Measurements from ENCODE around the gene ATCAY.

DNA sequence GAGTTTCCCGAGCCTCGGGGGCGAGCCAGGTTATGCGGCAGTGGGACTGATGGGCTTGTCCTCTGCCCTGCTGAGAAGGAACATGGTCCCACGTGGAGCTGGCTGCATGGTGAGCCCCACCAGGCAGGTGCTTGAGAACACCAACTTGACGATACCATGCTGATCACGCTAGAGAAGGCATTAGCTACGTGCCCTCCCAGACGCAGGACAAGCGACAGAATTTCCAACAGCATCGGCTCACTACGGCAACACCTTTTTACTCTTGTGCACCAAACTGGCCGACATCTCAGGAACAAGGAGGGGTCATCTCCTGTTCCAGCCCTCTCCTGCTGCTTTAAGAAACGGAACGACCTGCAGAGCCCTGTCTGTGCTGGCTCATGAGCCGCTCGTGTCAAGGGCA is 20.0 kb upstream of the ATCAY start:
- TF ChIP-seq, protein P1, sequence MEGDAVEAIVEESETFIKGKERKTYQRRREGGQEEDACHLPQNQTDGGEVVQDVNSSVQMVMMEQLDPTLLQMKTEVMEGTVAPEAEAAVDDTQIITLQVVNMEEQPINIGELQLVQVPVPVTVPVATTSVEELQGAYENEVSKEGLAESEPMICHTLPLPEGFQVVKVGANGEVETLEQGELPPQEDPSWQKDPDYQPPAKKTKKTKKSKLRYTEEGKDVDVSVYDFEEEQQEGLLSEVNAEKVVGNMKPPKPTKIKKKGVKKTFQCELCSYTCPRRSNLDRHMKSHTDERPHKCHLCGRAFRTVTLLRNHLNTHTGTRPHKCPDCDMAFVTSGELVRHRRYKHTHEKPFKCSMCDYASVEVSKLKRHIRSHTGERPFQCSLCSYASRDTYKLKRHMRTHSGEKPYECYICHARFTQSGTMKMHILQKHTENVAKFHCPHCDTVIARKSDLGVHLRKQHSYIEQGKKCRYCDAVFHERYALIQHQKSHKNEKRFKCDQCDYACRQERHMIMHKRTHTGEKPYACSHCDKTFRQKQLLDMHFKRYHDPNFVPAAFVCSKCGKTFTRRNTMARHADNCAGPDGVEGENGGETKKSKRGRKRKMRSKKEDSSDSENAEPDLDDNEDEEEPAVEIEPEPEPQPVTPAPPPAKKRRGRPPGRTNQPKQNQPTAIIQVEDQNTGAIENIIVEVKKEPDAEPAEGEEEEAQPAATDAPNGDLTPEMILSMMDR (conservative IDR thresholded peaks at IDR 0.05; ENCODE audit: low read length) = no peak
- TF ChIP-seq EZH2phosphoT487 (IDR thresholded peaks at IDR 0.05; ENCODE audit: borderline replicate concordance, low read depth, low read length) = no peak

Data from OCI-LY7 (cell line).